Measurements from ENCODE around the gene SMIM35. TPM values are rescaled to one million over a fixed set of nuclear protein-coding genes. Genes with fewer than 3 reads are reported as not detected.
A peak's percentile ranks its signal among the peaks of the same experiment; 100 is the strongest.

The SMIM35 gene
- total and polyA plus RNA-seq, 2 donors (not counting 1 experiment from before 2014, with no cell fraction given) = not detected

DNA sequence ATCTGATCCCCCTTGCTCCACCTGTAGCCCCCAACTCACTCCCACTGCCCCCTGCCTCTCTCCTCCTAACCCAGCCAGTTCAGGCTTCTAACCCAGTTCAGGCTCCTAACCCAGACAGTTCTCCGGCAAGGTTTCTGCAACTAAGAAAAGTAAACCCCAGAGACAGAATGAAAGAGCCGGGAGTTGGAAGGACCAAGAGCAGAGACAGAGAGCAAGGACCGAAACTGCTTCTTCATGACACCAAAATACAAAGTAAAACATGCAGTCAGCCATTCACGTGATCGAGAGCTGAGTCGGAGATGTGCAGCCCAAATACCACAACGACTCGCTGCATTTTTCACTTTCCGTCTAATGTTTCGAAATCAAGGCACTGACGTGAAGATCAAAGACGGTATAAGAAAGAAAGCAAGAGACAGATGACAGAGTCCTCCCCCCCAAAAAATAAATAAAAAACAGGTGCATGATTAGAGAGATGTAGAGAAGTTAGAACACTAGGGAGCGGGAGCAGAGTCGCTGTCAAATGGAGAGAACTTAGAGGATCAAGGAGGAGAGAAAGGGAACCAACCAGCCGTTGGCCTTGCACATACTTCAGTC, 99.7 kb downstream of the SMIM35 start:
- DNase-seq (ENCODE audit: low read depth in 2 of 2) = no peak
- H4K20me1 ChIP-seq (ENCODE audit: control insufficient read depth, extremely low read depth, insufficient read depth, low read length) = no peaks in the 10 kb centered on the region
- H3K27ac ChIP-seq (ENCODE audit: insufficient read depth, low read length) = no peak overlapping the region
- no peak overlapping the region for H3K9ac ChIP-seq (ENCODE audit: insufficient read depth, low read length)
- H3K36me3 ChIP-seq (ENCODE audit: control insufficient read depth, insufficient read depth, low read length) = no peaks in the 10 kb centered on the region
- no peak overlapping the region for H3K4me3 ChIP-seq (replicated peaks in 1 of 4; ENCODE audit: control extremely low read depth in 1 of 4, insufficient read depth in 1 of 4, low read depth in 3 of 4, low read length in 4 of 4)
- TF ChIP-seq, protein P1, sequence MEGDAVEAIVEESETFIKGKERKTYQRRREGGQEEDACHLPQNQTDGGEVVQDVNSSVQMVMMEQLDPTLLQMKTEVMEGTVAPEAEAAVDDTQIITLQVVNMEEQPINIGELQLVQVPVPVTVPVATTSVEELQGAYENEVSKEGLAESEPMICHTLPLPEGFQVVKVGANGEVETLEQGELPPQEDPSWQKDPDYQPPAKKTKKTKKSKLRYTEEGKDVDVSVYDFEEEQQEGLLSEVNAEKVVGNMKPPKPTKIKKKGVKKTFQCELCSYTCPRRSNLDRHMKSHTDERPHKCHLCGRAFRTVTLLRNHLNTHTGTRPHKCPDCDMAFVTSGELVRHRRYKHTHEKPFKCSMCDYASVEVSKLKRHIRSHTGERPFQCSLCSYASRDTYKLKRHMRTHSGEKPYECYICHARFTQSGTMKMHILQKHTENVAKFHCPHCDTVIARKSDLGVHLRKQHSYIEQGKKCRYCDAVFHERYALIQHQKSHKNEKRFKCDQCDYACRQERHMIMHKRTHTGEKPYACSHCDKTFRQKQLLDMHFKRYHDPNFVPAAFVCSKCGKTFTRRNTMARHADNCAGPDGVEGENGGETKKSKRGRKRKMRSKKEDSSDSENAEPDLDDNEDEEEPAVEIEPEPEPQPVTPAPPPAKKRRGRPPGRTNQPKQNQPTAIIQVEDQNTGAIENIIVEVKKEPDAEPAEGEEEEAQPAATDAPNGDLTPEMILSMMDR (conservative IDR thresholded peaks at IDR 0.05 in 1 of 2, IDR thresholded peaks at IDR 0.05 in 1 of 2; ENCODE audit: low read depth in 1 of 2, low read length in 2 of 2) = no peak
- TF ChIP-seq EZH2 (IDR thresholded peaks at IDR 0.05; ENCODE audit: low read length, missing control alignments) = no peak
- peaks cover 5% of the 10 kb centered on the region for H3K27me3 ChIP-seq (ENCODE audit: control insufficient read depth, insufficient read depth, low read length)
- H2AFZ ChIP-seq (ENCODE audit: low read length) = no peak overlapping the region
- H3K9me3 ChIP-seq (ENCODE audit: control insufficient read depth, insufficient read depth, low read depth, low read length) = no peaks in the 10 kb centered on the region
- H3K4me1 ChIP-seq (ENCODE audit: control insufficient read depth, extremely low read depth, insufficient read depth, low read length) = no peaks in the 10 kb centered on the region
- H3K4me2 ChIP-seq (ENCODE audit: extremely low read depth, insufficient read depth, low read length) = no peak overlapping the region
- H3K79me2 ChIP-seq (ENCODE audit: control insufficient read depth, insufficient read depth, low read length) = no peaks in the 10 kb centered on the region

DNA sequence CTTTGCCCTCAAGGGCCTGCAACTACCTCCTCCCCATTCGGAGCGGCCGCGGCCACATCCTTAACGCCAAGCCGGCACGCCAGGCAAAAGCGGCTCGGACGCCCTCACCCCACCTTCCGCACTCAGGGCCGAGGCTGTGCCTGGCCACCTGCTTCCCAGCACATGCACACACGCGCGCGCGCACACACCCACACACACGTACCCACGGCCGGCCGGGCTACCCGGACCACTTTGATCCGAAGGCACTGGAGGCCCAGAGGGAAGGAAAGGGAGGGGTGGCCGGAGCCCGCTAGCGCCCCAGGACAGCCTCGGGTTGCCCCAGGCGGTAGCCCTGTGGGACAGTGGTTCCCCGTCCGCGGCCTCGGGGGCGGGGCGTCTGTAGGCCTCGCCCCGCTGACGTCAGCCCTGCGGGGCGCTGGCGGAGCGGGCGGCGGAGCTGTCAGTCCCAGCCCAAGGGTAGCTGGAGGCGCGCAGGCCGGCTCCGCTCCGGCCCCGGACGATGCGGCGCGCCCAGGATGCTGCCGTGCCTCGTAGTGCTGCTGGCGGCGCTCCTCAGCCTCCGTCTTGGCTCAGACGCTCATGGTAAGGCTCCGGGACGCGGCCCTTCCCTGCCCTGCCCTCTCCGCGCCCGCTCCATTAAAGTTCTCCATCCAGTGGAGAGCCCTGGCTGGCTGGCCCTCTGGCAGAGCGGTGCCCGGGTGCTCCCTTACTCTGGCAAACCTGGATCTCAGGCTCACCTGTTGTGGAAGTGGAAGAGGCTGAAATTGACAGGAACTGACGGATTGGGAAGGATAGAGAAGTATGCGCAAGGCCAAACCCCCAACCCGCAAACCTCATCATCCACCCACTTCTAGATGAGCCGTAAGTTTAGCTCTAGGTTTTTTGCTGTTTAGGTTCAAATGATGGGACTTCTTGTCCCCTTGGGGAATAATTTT, 100.5 kb downstream of the SMIM35 start, which contains the start of gene IL10RA:
Gene IL10RA, plus strand, starts transcription at position 442 of the 935 bp plus-strand sequence. Its CDS starts 74 bp downstream, at position 516.
- DNase-seq (ENCODE audit: low read depth in 2 of 2) = peak; percentile 51 to 52
- H3K9ac ChIP-seq (ENCODE audit: insufficient read depth, low read length) = peak within 1 kb of the TSS; percentile 7
- peak within 1 kb of the TSS; percentile 57 for H2AFZ ChIP-seq (ENCODE audit: low read length)
- peak within 1 kb of the TSS; percentile 71 for H3K4me2 ChIP-seq (ENCODE audit: extremely low read depth, insufficient read depth, low read length)
- TF ChIP-seq, protein P1 (conservative IDR thresholded peaks at IDR 0.05 in 1 of 2, IDR thresholded peaks at IDR 0.05 in 1 of 2; ENCODE audit: low read depth in 1 of 2, low read length in 2 of 2) = no peak
- TF ChIP-seq EZH2 (IDR thresholded peaks at IDR 0.05; ENCODE audit: low read length, missing control alignments) = no peak
- no peaks in the 10 kb centered on the region for H3K9me3 ChIP-seq (ENCODE audit: control insufficient read depth, insufficient read depth, low read depth, low read length)
- H3K4me1 ChIP-seq (ENCODE audit: control insufficient read depth, extremely low read depth, insufficient read depth, low read length) = no peaks in the 10 kb centered on the region
- H3K27ac ChIP-seq (ENCODE audit: insufficient read depth, low read length) = no peak within 1 kb of the TSS
- H3K4me3 ChIP-seq (replicated peaks in 1 of 4; ENCODE audit: control extremely low read depth in 1 of 4, insufficient read depth in 1 of 4, low read depth in 3 of 4, low read length in 4 of 4) = peak within 1 kb of the TSS; percentile 28 to 49 (median 37)
- H3K36me3 ChIP-seq (ENCODE audit: control insufficient read depth, insufficient read depth, low read length) = no peaks in the 10 kb centered on the region
- peaks cover 5% of the 10 kb centered on the region for H3K27me3 ChIP-seq (ENCODE audit: control insufficient read depth, insufficient read depth, low read length)
- no peaks in the 10 kb centered on the region for H4K20me1 ChIP-seq (ENCODE audit: control insufficient read depth, extremely low read depth, insufficient read depth, low read length)
- H3K79me2 ChIP-seq (ENCODE audit: control insufficient read depth, insufficient read depth, low read length) = no peaks in the 10 kb centered on the region

DNA sequence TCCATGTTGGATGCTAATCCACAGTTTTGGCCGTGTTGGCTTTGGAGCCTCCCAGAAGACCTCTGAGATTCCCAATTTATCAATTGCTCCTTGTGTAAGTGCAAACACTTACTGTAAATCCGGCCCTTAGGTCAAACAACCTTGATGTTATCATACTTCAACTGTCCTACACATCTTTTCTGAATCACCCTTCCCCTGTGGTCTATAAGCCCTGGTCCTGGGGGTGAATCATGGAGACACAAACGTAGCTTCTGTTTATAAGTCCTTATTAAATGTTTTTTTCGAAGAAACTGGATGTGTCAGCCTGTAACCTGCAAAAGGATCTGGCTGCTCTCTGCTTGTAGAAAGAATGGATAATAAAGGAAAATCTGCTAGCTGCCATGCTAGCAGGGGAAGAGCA, 102.3 kb downstream of the SMIM35 start:
- no peak overlapping the region for H3K27ac ChIP-seq (ENCODE audit: insufficient read depth, low read length)
- no peaks in the 10 kb centered on the region for H3K9me3 ChIP-seq (ENCODE audit: control insufficient read depth, insufficient read depth, low read depth, low read length)
- H3K79me2 ChIP-seq (ENCODE audit: control insufficient read depth, insufficient read depth, low read length) = no peaks in the 10 kb centered on the region
- H3K36me3 ChIP-seq (ENCODE audit: control insufficient read depth, insufficient read depth, low read length) = no peaks in the 10 kb centered on the region
- H3K27me3 ChIP-seq (ENCODE audit: control insufficient read depth, insufficient read depth, low read length) = peaks cover 5% of the 10 kb centered on the region
- TF ChIP-seq, protein P1 (conservative IDR thresholded peaks at IDR 0.05 in 1 of 2, IDR thresholded peaks at IDR 0.05 in 1 of 2; ENCODE audit: low read depth in 1 of 2, low read length in 2 of 2) = no peak
- TF ChIP-seq EZH2 (IDR thresholded peaks at IDR 0.05; ENCODE audit: low read length, missing control alignments) = no peak
- DNase-seq (ENCODE audit: low read depth in 2 of 2) = no peak
- H3K4me1 ChIP-seq (ENCODE audit: control insufficient read depth, extremely low read depth, insufficient read depth, low read length) = no peaks in the 10 kb centered on the region
- H3K4me3 ChIP-seq (replicated peaks in 1 of 4; ENCODE audit: control extremely low read depth in 1 of 4, insufficient read depth in 1 of 4, low read depth in 3 of 4, low read length in 4 of 4) = no peak overlapping the region
- no peak overlapping the region for H3K4me2 ChIP-seq (ENCODE audit: extremely low read depth, insufficient read depth, low read length)
- H3K9ac ChIP-seq (ENCODE audit: insufficient read depth, low read length) = no peak overlapping the region
- no peaks in the 10 kb centered on the region for H4K20me1 ChIP-seq (ENCODE audit: control insufficient read depth, extremely low read depth, insufficient read depth, low read length)
- H2AFZ ChIP-seq (ENCODE audit: low read length) = no peak overlapping the region
